Astrocyte (in vitro differentiated cells and primary cell): ENCODE measurements around the gene KCNQ1.

Experiments
- EZH2 ChIP-seq: IDR thresholded peaks from 2 replicates; pipeline ENCODE4 v1.6.1; 2012; ENCODE audit warnings: mild to moderate bottlenecking, low read length, inconsistent platforms; ENCODE audit not compliant: insufficient read depth
- TF ChIP-seq, protein P1 (sequence below): IDR thresholded peaks from 2 replicates; pipeline ENCODE4 v1.5.1; 2011; ENCODE audit warnings: low read depth, mild to moderate bottlenecking, inconsistent platforms, low read length, moderate library complexity; ENCODE audit not compliant: insufficient read depth

DNA sequence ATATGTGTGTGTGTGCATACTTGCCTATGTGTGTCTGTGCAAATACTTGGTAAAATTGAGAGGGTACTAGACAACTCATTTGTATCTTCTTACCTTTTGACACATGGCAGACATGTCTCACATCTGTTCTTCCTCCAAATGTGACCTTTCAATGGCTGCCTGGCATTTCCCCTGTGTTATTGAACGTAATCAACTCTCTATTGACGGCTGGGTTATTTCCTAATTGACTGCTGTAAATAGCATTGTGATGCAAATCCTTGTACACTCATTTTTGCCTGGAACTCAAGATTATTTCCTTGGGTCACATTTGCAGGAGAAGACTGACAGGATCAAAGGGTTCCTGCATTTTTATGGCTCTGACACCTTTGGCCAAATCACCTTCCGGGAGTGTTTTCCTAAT is 37.4 kb downstream of the KCNQ1 start:
- no peak for TF ChIP-seq EZH2
- TF ChIP-seq, protein P1, sequence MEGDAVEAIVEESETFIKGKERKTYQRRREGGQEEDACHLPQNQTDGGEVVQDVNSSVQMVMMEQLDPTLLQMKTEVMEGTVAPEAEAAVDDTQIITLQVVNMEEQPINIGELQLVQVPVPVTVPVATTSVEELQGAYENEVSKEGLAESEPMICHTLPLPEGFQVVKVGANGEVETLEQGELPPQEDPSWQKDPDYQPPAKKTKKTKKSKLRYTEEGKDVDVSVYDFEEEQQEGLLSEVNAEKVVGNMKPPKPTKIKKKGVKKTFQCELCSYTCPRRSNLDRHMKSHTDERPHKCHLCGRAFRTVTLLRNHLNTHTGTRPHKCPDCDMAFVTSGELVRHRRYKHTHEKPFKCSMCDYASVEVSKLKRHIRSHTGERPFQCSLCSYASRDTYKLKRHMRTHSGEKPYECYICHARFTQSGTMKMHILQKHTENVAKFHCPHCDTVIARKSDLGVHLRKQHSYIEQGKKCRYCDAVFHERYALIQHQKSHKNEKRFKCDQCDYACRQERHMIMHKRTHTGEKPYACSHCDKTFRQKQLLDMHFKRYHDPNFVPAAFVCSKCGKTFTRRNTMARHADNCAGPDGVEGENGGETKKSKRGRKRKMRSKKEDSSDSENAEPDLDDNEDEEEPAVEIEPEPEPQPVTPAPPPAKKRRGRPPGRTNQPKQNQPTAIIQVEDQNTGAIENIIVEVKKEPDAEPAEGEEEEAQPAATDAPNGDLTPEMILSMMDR: no peak
